ENCODE measurements around the gene TUBB2A.
A peak's percentile ranks its signal among the peaks of the same experiment; 100 is the strongest.

The TUBB2A gene

DNA sequence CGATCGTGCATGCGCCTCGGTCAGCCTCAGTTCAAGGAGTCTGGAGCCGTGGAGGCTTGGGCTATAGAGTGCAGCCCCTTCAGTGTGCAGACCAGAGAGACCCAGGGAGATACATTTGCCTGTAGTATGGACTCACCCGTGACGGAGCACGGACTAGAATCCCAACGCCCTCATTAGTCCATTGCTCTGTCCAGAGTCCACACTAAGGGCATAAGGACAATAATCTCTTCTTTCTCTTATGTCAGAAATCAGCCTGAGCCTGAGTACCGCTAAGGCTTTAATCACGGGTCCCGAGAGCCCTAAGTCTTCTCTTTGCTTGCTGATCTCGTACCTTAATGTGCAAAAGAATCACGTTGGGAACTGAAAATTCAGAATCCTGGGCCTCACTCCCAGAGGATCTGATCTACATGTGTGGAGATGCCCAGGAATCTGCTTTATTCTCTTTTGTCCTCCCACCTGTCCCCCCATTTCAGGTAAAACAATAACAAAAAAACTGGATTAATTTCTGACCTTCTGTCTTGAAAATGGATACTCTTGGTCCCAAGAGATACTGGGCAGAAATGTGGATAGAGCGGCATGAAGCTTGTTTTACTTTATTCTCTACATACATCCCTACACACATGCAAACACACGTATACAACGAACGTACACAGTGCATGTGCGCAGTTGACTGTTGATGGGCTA lies 38.2 kb downstream of the TUBB2A start:
- no peaks in the 10 kb centered on the region for H3K27me3 ChIP-seq (replicated peaks in 2 of 5; ENCODE audit: control insufficient read depth in 4 of 5, insufficient read depth in 5 of 5, low read length in 4 of 5)
- peaks cover 0 to 12% (median 10%) of the 10 kb centered on the region in 4 experiments for H3K36me3 ChIP-seq (ENCODE audit: control insufficient read depth in 4 of 4, insufficient read depth in 4 of 4, low read length in 3 of 4)
- DNase-seq: peak in 2 of 3 donors; percentile 3 to 47
- H3K9me3 ChIP-seq (ENCODE audit: control extremely low read depth in 1 of 5, control insufficient read depth in 4 of 5, insufficient read depth in 2 of 5, low read depth in 1 of 5, low read length in 4 of 5): no peaks in the 10 kb centered on the region
- POLR2A ChIA-PET: interaction anchor here (0.6 kb wide), 2 partner anchors 329 to 353 kb away, joined by 3 to 4 read pairs; no protein-coding TSS in a partner anchor
- H3K27ac ChIP-seq (ENCODE audit: insufficient read depth in 1 of 2, low read depth in 1 of 2, low read length in 2 of 2, poor library complexity in 1 of 2, severe bottlenecking in 2 of 2): peak overlapping the region in 1 of 2 experiments; percentile 53
- CTCF ChIA-PET: interaction anchor here (0.5 to 1.5 kb wide), 6 partner anchors 18 to 957 kb away, joined by 3 to 7 read pairs (median 4); partner anchors contain the start of gene PSMG4
- under 1% methylated on average over 14 of the region's 19 CpGs for WGBS (ENCODE audit: insufficient coverage)
- H3K4me3 ChIP-seq (ENCODE audit: control insufficient read depth in 1 of 7, extremely low read depth in 1 of 7, insufficient read depth in 4 of 7, low read depth in 2 of 7, low read length in 6 of 7): peak overlapping the region; percentile 77 to 95 (median 92)
- peaks cover 7 to 13% (median 12%) of the 10 kb centered on the region in 4 experiments for H3K4me1 ChIP-seq (ENCODE audit: control extremely low read depth in 1 of 4, control insufficient read depth in 4 of 4, insufficient read depth in 4 of 4, low read length in 3 of 4)

DNA sequence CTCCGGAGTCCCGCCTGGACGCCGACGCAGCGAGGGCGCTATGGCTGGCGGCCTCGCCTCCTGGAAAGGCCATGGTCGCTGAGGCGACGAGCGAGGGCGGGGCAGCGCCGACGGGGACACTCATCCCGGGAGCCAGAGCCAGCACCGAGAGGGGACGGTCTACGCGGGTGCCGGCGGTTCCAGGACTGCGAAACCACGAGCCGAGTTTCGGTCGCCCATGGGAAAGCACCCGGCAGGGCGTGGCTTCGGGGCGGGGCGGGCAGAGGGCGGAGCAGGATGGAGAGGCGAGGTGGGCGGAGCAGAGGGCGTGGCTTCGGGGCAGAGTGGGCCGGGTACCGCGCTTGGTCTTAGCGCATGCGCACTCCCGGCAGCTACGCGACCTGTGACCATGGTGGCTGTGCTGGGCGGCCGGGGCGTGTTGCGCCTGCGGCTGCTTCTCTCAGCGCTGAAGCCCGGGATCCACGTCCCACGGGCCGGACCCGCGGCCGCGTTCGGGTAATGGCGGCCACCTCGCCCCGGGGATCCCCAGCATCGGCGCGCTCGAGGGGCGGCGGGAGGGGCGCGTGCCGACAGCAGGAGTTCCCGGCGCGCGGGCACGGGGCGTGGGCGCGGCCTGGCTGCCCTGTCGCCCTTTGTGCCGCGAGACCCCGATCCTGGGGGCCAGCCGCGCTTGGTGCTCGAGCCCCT lies 38.8 kb downstream of the TUBB2A start, which contains the start of gene BPHL:
Gene BPHL (plus strand): TSS at position 359 of the 687 bp plus-strand sequence. CDS start 30 bp downstream, at position 389.
- no peaks in the 10 kb centered on the region for H3K9me3 ChIP-seq (ENCODE audit: control extremely low read depth in 1 of 5, control insufficient read depth in 4 of 5, insufficient read depth in 2 of 5, low read depth in 1 of 5, low read length in 4 of 5)
- H3K27me3 ChIP-seq (replicated peaks in 2 of 5; ENCODE audit: control insufficient read depth in 4 of 5, insufficient read depth in 5 of 5, low read length in 4 of 5): no peaks in the 10 kb centered on the region
- WGBS (ENCODE audit: insufficient coverage): 0% methylated on average over 63 of the region's 89 CpGs
- H3K4me1 ChIP-seq (ENCODE audit: control extremely low read depth in 1 of 4, control insufficient read depth in 4 of 4, insufficient read depth in 4 of 4, low read length in 3 of 4): peaks cover 7 to 13% (median 12%) of the 10 kb centered on the region in 4 experiments
- POLR2A ChIA-PET: interaction anchor here (0.6 kb wide), 1 partner anchor 328 kb away, joined by 3 read pairs; no protein-coding TSS in a partner anchor
- H3K36me3 ChIP-seq (ENCODE audit: control insufficient read depth in 4 of 4, insufficient read depth in 4 of 4, low read length in 3 of 4): peaks cover 0 to 18% (median 15%) of the 10 kb centered on the region in 4 experiments
- peak within 1 kb of the TSS; percentile 77 to 95 (median 92) for H3K4me3 ChIP-seq (ENCODE audit: control insufficient read depth in 1 of 7, extremely low read depth in 1 of 7, insufficient read depth in 4 of 7, low read depth in 2 of 7, low read length in 6 of 7)
- H3K27ac ChIP-seq (ENCODE audit: insufficient read depth in 1 of 2, low read depth in 1 of 2, low read length in 2 of 2, poor library complexity in 1 of 2, severe bottlenecking in 2 of 2): peak within 1 kb of the TSS; percentile 71 to 89
- CTCF ChIA-PET: no interaction called here
- DNase-seq: peak; percentile 91 to 96 (median 94)

DNA sequence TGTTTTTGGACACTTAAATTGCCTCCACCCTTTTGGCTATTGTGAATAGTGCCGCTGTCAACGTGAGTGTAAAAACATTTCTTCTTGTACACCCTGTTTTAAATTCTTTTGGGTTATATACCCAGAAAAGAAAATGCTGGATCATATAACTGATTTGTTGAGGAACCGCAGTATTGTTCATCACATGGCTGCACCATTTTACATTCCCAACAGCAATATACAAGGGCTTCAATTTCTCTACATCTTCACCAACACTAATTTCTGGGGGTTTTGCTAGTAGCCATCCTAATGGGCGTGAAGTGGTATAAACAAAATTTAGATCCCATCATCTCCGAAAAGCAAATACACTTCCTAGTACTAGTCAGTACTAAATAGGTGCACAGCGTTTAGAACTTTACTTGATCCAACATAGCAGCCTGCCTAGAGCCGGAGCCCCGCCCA lies 39.4 kb downstream of the TUBB2A start:
- Histone ChIP-seq H3K4me1 (ENCODE audit: control extremely low read depth in 1 of 4, control insufficient read depth in 4 of 4, insufficient read depth in 4 of 4, low read length in 3 of 4) (peaks cover 7 to 13% (median 12%) of the 10 kb centered on the region in 4 experiments), H3K27me3 (replicated peaks in 2 of 5; ENCODE audit: control insufficient read depth in 4 of 5, insufficient read depth in 5 of 5, low read length in 4 of 5) (no peaks in the 10 kb centered on the region), H3K4me3 (ENCODE audit: control insufficient read depth in 1 of 7, extremely low read depth in 1 of 7, insufficient read depth in 4 of 7, low read depth in 2 of 7, low read length in 6 of 7) (peak overlapping the region; percentile 77 to 95 (median 92)), H3K9me3 (ENCODE audit: control extremely low read depth in 1 of 5, control insufficient read depth in 4 of 5, insufficient read depth in 2 of 5, low read depth in 1 of 5, low read length in 4 of 5) (no peaks in the 10 kb centered on the region), H3K27ac (ENCODE audit: insufficient read depth in 1 of 2, low read depth in 1 of 2, low read length in 2 of 2, poor library complexity in 1 of 2, severe bottlenecking in 2 of 2) (peak overlapping the region; percentile 71 to 89), H3K36me3 (ENCODE audit: control insufficient read depth in 4 of 4, insufficient read depth in 4 of 4, low read length in 3 of 4) (peaks cover 0 to 24% (median 20%) of the 10 kb centered on the region in 4 experiments)
- peak in 1 of 3 donors; percentile 1 for DNase-seq
- POLR2A ChIA-PET: no interaction called here
- CTCF ChIA-PET: no interaction called here
- 2% methylated on average over 5 of the region's 8 CpGs for WGBS (ENCODE audit: insufficient coverage)

DNA sequence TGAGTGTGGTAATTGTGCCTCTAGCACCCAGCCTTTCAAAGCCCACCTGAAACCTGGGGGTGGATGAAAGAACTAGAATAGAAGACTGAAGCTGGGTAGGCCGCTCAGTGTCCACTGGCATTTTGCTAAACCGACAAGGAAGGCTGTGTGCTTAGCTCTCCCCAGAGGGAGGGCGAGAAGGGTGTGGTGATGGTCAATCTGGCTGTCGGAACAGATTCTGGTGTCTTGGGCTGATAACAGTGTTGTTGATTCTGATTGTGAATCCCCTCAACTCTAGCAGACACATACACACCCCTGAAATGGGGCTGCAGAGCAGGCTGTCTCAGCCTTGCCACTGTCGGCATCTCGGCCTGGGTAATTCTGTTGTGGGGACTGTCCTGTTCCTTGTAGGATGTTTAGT lies 43.0 kb downstream of the TUBB2A start:
- H3K4me1 ChIP-seq (ENCODE audit: control extremely low read depth in 1 of 4, control insufficient read depth in 4 of 4, insufficient read depth in 4 of 4, low read length in 3 of 4): peaks cover 7 to 12% (median 11%) of the 10 kb centered on the region in 4 experiments
- peaks cover 8 to 54% (median 38%) of the 10 kb centered on the region in 4 experiments for H3K36me3 ChIP-seq (ENCODE audit: control insufficient read depth in 4 of 4, insufficient read depth in 4 of 4, low read length in 3 of 4)
- H3K9me3 ChIP-seq (ENCODE audit: control extremely low read depth in 1 of 5, control insufficient read depth in 4 of 5, insufficient read depth in 2 of 5, low read depth in 1 of 5, low read length in 4 of 5): no peaks in the 10 kb centered on the region
- 100% methylated on average over 3 of the region's 6 CpGs for WGBS (ENCODE audit: insufficient coverage)
- H3K4me3 ChIP-seq (ENCODE audit: control insufficient read depth in 1 of 7, extremely low read depth in 1 of 7, insufficient read depth in 4 of 7, low read depth in 2 of 7, low read length in 6 of 7): no peak overlapping the region
- ChIA-PET POLR2A (no interaction called here), CTCF (no interaction called here)
- H3K27me3 ChIP-seq (replicated peaks in 2 of 5; ENCODE audit: control insufficient read depth in 4 of 5, insufficient read depth in 5 of 5, low read length in 4 of 5): no peaks in the 10 kb centered on the region
- DNase-seq: no peak
- no peak overlapping the region for H3K27ac ChIP-seq (ENCODE audit: insufficient read depth in 1 of 2, low read depth in 1 of 2, low read length in 2 of 2, poor library complexity in 1 of 2, severe bottlenecking in 2 of 2)

DNA sequence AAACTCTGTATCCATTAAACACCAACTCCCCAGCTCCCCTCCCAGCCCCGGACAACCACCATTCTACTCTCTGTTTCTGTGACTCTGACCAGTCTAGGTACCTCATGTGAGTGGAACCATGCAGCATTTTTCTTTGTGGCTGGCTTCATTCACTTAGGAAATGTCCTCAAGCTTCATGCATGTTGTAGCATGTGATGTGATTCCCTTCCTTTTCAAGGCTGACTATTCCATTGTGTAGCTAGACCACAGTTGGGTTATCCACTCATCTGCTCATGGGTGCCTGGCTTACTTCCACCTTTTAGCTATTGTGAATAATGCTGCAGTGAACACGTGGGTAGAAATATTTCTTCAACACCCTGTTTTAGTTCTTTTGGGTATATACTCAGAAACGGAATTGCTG lies 47.6 kb downstream of the TUBB2A start:
- Histone ChIP-seq H3K4me1 (ENCODE audit: control extremely low read depth in 1 of 4, control insufficient read depth in 4 of 4, insufficient read depth in 4 of 4, low read length in 3 of 4) (no peaks in the 10 kb centered on the region), H3K9me3 (ENCODE audit: control extremely low read depth in 1 of 5, control insufficient read depth in 4 of 5, insufficient read depth in 2 of 5, low read depth in 1 of 5, low read length in 4 of 5) (no peaks in the 10 kb centered on the region), H3K27ac (ENCODE audit: insufficient read depth in 1 of 2, low read depth in 1 of 2, low read length in 2 of 2, poor library complexity in 1 of 2, severe bottlenecking in 2 of 2) (no peak overlapping the region), H3K36me3 (ENCODE audit: control insufficient read depth in 4 of 4, insufficient read depth in 4 of 4, low read length in 3 of 4) (peaks cover 26 to 90% (median 58%) of the 10 kb centered on the region in 4 experiments), H3K27me3 (replicated peaks in 2 of 5; ENCODE audit: control insufficient read depth in 4 of 5, insufficient read depth in 5 of 5, low read length in 4 of 5) (no peaks in the 10 kb centered on the region), H3K4me3 (ENCODE audit: control insufficient read depth in 1 of 7, extremely low read depth in 1 of 7, insufficient read depth in 4 of 7, low read depth in 2 of 7, low read length in 6 of 7) (no peak overlapping the region)
- CTCF ChIA-PET: interaction anchor here (0.8 kb wide), 1 partner anchor 8 kb away, joined by 4 read pairs; no protein-coding TSS in a partner anchor
- no peak for DNase-seq
- 100% methylated on average over 1 of the region's 3 CpGs for WGBS (ENCODE audit: insufficient coverage)
- POLR2A ChIA-PET: no interaction called here

DNA sequence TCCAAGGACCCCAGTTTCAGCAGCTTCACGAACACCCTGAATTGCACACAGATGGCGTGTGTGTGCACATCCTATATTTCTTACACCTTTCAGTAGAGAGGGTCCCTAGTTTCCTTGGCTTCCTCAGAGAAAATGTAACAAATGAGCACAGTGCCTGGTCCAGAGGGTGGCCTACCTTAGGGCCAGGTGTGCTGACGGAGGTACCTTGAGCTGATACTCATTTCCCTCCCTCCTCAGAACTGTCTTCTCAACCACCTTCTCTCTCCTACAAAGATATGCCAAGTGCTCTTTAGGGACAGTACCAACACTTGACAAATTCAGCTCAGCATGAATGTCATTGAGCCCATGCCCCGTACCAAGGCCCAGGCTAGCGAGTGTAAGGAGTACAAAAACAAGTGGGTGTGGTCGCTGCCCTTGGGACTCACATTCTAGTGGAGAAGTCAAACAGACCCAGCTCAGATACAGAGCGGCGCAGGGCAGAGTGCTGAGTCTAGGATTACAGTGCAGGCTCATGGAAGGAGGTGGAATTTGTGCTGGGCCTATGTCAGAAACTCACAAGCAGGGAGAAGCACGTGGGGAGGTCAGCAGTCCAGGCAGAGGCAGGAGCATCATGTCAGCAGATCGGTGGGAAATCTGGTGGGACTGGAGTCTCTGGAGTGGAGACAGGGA lies 48.5 kb downstream of the TUBB2A start:
- Histone ChIP-seq H3K4me3 (ENCODE audit: control insufficient read depth in 1 of 7, extremely low read depth in 1 of 7, insufficient read depth in 4 of 7, low read depth in 2 of 7, low read length in 6 of 7) (no peak overlapping the region), H3K9me3 (ENCODE audit: control extremely low read depth in 1 of 5, control insufficient read depth in 4 of 5, insufficient read depth in 2 of 5, low read depth in 1 of 5, low read length in 4 of 5) (no peaks in the 10 kb centered on the region), H3K4me1 (ENCODE audit: control extremely low read depth in 1 of 4, control insufficient read depth in 4 of 4, insufficient read depth in 4 of 4, low read length in 3 of 4) (no peaks in the 10 kb centered on the region), H3K27ac (ENCODE audit: insufficient read depth in 1 of 2, low read depth in 1 of 2, low read length in 2 of 2, poor library complexity in 1 of 2, severe bottlenecking in 2 of 2) (no peak overlapping the region), H3K36me3 (ENCODE audit: control insufficient read depth in 4 of 4, insufficient read depth in 4 of 4, low read length in 3 of 4) (peaks cover 30 to 86% (median 56%) of the 10 kb centered on the region in 4 experiments), H3K27me3 (replicated peaks in 2 of 5; ENCODE audit: control insufficient read depth in 4 of 5, insufficient read depth in 5 of 5, low read length in 4 of 5) (no peaks in the 10 kb centered on the region)
- ChIA-PET POLR2A (interaction anchor here (0.5 kb wide), 1 partner anchor 311 kb away, joined by 3 read pairs; no protein-coding TSS in a partner anchor), CTCF (interaction anchor here (0.7 to 1.8 kb wide), 4 partner anchors 8 to 120 kb away, joined by 3 to 8 read pairs (median 4); no protein-coding TSS in a partner anchor)
- DNase-seq: no peak
- 94% methylated on average over 10 of the region's 10 CpGs for WGBS (ENCODE audit: insufficient coverage)

All from common myeloid progenitor, CD34-positive (primary cell).